Glutamatergic neuron (in vitro differentiated cells): ENCODE data around the gene NCOR2. TPM values are rescaled to one million over a fixed set of nuclear protein-coding genes. Genes with fewer than 3 reads are reported as not detected.

Source experiments
- DNase-seq: peaks from one replicate; pipeline ENCODE4 v3.0.0; 2022
- H3K27ac Mint-ChIP-seq: one replicate; pipeline ENCODE4 v1.8.0; 2020; ENCODE audit warnings: mild to moderate bottlenecking, mixed read lengths, inconsistent platforms; ENCODE audit not compliant: unreplicated experiment
- H3K27me3 Mint-ChIP-seq: one replicate; pipeline ENCODE4 v1.8.0; 2020; ENCODE audit warnings: mild to moderate bottlenecking, moderate library complexity, mixed read lengths, inconsistent platforms; ENCODE audit not compliant: unreplicated experiment
- H3K36me3 Mint-ChIP-seq: one replicate; pipeline ENCODE4 v1.8.0; 2020; ENCODE audit warnings: mild to moderate bottlenecking, mixed read lengths, inconsistent platforms; ENCODE audit not compliant: unreplicated experiment
- H3K4me1 Mint-ChIP-seq: one replicate; pipeline ENCODE4 v1.8.0; 2020; ENCODE audit warnings: mild to moderate bottlenecking, low read depth, mixed read lengths, inconsistent platforms; ENCODE audit not compliant: unreplicated experiment
- H3K4me3 Mint-ChIP-seq: one replicate; pipeline ENCODE4 v1.8.0; 2020; ENCODE audit warnings: mild to moderate bottlenecking, mixed read lengths, inconsistent platforms; ENCODE audit not compliant: unreplicated experiment
- H3K9me3 Mint-ChIP-seq: one replicate; pipeline ENCODE4 v1.8.0; 2020; ENCODE audit warnings: mild to moderate bottlenecking, moderate library complexity, mixed read lengths, inconsistent platforms; ENCODE audit not compliant: unreplicated experiment
- total RNA-seq: library from RNA; stranded (reverse); fragmentation: NEBNext Ultra II Directional; extraction: Animal tissue kit (Norgen Biotek cat#: 25700); gene quantifications from one replicate; pipeline ENCODE4 v1.2.1, GENCODE V29; 2021; ENCODE audit not compliant: unreplicated experiment
- TF ChIP-seq, protein P1 (sequence below): fragments of 200-600 bp; sonication (generic); IDR thresholded peaks from one replicate; pipeline ENCODE4 v1.5.0; 2021; ENCODE audit not compliant: partially characterized antibody, unreplicated experiment

NCOR2 gene
- total RNA-seq, 1 donor from 2014 or later = 360 TPM

GRCh38 chr12:124525927-124526692 lies 41.3 kb downstream of the NCOR2 start:
- peaks cover 35% of the 10 kb centered on the region for H3K9me3 Mint-ChIP-seq
- TF ChIP-seq, protein P1, sequence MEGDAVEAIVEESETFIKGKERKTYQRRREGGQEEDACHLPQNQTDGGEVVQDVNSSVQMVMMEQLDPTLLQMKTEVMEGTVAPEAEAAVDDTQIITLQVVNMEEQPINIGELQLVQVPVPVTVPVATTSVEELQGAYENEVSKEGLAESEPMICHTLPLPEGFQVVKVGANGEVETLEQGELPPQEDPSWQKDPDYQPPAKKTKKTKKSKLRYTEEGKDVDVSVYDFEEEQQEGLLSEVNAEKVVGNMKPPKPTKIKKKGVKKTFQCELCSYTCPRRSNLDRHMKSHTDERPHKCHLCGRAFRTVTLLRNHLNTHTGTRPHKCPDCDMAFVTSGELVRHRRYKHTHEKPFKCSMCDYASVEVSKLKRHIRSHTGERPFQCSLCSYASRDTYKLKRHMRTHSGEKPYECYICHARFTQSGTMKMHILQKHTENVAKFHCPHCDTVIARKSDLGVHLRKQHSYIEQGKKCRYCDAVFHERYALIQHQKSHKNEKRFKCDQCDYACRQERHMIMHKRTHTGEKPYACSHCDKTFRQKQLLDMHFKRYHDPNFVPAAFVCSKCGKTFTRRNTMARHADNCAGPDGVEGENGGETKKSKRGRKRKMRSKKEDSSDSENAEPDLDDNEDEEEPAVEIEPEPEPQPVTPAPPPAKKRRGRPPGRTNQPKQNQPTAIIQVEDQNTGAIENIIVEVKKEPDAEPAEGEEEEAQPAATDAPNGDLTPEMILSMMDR = no peak
- peaks cover 21% of the 10 kb centered on the region for H3K27me3 Mint-ChIP-seq
- H3K27ac Mint-ChIP-seq = peak overlapping the region; percentile 91
- H3K4me3 Mint-ChIP-seq = no peak overlapping the region
- DNase-seq = no peak
- H3K36me3 Mint-ChIP-seq = no peaks in the 10 kb centered on the region
- H3K4me1 Mint-ChIP-seq = peaks cover 53% of the 10 kb centered on the region

DNA sequence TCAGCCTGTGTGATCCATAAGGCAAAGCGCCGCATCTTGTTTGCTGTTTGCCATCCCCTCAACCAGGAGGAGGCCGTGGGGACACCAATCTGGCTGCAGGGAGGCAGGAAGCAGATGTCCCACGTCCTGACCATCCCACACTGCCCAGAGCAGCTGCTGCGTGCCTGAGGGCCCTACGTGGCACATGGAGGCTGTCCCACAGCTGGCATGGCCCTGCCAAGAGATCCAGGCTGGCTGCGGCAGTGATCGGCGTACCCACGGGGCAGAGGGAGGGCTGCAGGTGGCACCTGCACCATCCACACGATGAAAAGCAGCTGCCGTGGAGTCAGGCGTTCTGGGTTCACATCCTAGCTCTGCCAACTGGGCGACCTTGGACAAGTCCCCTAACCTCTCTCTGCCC lies 42.0 kb downstream of the NCOR2 start:
- no peak for DNase-seq
- TF ChIP-seq, protein P1 = no peak
- Mint-ChIP-seq H3K36me3 (no peaks in the 10 kb centered on the region), H3K4me1 (peaks cover 51% of the 10 kb centered on the region), H3K4me3 (no peak overlapping the region), H3K9me3 (peaks cover 34% of the 10 kb centered on the region), H3K27ac (peak overlapping the region; percentile 72), H3K27me3 (peaks cover 19% of the 10 kb centered on the region)

DNA sequence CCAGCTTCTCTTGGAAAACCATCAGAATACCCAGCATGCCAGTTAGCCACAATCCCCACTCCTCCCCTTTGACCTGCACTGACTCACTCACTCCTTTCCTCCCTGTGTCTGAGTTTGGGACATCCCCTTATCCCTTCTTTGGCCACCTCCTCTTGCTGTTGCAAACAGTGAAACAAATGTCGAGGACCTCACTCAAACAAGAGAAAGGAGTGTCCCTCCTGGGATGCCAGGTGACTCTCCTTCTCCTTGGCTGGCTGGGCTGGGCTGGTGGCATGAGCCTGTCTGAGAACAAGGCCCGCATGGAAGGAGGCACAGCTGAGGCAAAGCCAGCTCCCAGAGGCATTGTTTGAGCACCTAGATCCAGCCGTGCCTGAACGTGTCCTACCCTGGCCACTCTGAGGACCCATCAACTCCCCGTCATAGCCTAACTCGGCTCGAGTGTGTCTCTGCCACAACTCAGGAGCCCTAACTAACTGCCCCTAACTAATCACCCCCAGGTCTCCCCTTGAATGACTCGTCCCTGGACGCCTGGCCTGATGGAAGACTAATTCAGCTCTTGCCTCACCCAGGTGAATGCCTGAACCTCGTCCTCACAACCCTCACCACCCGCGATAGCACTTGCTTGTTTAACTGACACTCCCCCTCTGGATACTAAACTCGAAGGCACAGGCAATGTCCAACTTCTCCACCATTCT lies 43.0 kb downstream of the NCOR2 start:
- no peak for DNase-seq
- H3K27ac Mint-ChIP-seq = no peak overlapping the region
- no peak overlapping the region for H3K4me3 Mint-ChIP-seq
- peaks cover 47% of the 10 kb centered on the region for H3K4me1 Mint-ChIP-seq
- H3K36me3 Mint-ChIP-seq = no peaks in the 10 kb centered on the region
- peaks cover 34% of the 10 kb centered on the region for H3K9me3 Mint-ChIP-seq
- H3K27me3 Mint-ChIP-seq = peaks cover 22% of the 10 kb centered on the region
- TF ChIP-seq, protein P1 = no peak

DNA sequence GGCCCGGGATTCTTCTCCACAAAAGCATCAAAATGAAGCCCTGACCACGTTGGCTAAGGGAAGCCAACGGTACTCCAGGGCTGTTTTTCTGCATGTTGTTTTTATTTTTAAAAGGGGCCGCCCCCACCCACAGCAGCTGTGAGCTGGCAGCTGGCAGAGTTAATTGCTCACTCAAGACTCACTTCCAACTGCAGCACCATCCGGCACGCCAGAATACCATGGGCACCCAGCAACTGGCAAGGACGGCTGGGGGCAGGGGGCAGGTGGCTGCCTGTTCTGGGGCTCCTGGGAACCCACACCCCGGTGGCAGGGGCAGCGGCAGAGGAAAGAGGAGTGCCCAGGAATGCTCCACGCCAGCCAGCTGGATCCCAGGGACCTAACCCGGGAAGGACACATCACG lies 44.3 kb downstream of the NCOR2 start:
- H3K27ac Mint-ChIP-seq = peak overlapping the region; percentile 64
- DNase-seq = no peak
- peaks cover 31% of the 10 kb centered on the region for H3K9me3 Mint-ChIP-seq
- no peak overlapping the region for H3K4me3 Mint-ChIP-seq
- H3K36me3 Mint-ChIP-seq = no peaks in the 10 kb centered on the region
- TF ChIP-seq, protein P1 = no peak
- H3K27me3 Mint-ChIP-seq = peaks cover 23% of the 10 kb centered on the region
- peaks cover 52% of the 10 kb centered on the region for H3K4me1 Mint-ChIP-seq

GRCh38 chr12:124520907-124521306 lies 46.5 kb downstream of the NCOR2 start:
- peaks cover 38% of the 10 kb centered on the region for H3K4me1 Mint-ChIP-seq
- peaks cover 17% of the 10 kb centered on the region for H3K9me3 Mint-ChIP-seq
- TF ChIP-seq, protein P1 = no peak
- no peak for DNase-seq
- H3K36me3 Mint-ChIP-seq = no peaks in the 10 kb centered on the region
- H3K4me3 Mint-ChIP-seq = no peak overlapping the region
- H3K27me3 Mint-ChIP-seq = peaks cover 14% of the 10 kb centered on the region
- H3K27ac Mint-ChIP-seq = peak overlapping the region; percentile 4
